Mammary epithelial cell (primary cell): ENCODE data around the gene C2CD4C.

Experiments used
- EZH2 ChIP-seq: IDR thresholded peaks from 2 replicates; pipeline ENCODE4 v1.6.1; 2012; ENCODE audit warnings: low read length, inconsistent platforms, borderline replicate concordance
- TF ChIP-seq, protein P1 (sequence below), 2 donors: IDR thresholded peaks in 1 of 2; conservative IDR thresholded peaks in 1 of 2; 2 replicates each; pipeline ENCODE4 v1.5.1; 2011 to 2012; ENCODE audit warnings: inconsistent platforms in 2 of 2, low read length in 2 of 2, mild to moderate bottlenecking in 2 of 2, control low read depth in 1 of 2, low read depth in 1 of 2; ENCODE audit not compliant: insufficient read depth in 1 of 2; ENCODE audit errors: extremely low read depth in 1 of 2

DNA sequence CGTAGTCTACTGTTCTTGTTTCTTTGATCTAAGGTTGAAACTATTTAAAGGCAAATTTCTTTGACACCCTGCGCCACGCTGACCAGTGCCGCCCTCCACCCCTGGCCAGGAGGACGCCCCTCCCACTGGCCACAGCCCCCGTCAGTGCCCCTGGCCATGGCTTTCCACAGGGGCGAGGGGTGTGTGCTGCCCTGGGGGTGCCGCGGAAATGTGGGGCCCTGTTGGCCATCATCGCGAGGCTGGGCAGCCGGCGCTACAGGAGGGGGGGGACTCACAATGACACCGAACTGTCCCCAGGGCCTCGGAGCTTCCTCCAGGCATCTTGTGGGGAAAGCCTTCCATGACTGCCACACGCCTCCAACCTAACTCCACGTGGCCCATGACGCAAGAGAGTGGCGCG is 41.0 kb upstream of the C2CD4C start:
- TF ChIP-seq, protein P1, sequence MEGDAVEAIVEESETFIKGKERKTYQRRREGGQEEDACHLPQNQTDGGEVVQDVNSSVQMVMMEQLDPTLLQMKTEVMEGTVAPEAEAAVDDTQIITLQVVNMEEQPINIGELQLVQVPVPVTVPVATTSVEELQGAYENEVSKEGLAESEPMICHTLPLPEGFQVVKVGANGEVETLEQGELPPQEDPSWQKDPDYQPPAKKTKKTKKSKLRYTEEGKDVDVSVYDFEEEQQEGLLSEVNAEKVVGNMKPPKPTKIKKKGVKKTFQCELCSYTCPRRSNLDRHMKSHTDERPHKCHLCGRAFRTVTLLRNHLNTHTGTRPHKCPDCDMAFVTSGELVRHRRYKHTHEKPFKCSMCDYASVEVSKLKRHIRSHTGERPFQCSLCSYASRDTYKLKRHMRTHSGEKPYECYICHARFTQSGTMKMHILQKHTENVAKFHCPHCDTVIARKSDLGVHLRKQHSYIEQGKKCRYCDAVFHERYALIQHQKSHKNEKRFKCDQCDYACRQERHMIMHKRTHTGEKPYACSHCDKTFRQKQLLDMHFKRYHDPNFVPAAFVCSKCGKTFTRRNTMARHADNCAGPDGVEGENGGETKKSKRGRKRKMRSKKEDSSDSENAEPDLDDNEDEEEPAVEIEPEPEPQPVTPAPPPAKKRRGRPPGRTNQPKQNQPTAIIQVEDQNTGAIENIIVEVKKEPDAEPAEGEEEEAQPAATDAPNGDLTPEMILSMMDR (conservative IDR thresholded peaks at IDR 0.05 in 1 of 2, IDR thresholded peaks at IDR 0.05 in 1 of 2; ENCODE audit: extremely low read depth in 1 of 2, insufficient read depth in 1 of 2, low read depth in 1 of 2, low read length in 2 of 2): no peak
- TF ChIP-seq EZH2: no peak
